Endothelial cell of umbilical vein (primary cell): ENCODE results near the gene CLDN15. TPM values are rescaled to one million over a fixed set of nuclear protein-coding genes. Genes with fewer than 3 reads are reported as not detected.

Source experiments
- BruUV-seq: library from RNA; stranded (reverse); fragments of 400-500 nt; replicated peaks from 2 replicates; lab custom pipeline; 2021; lab: Mats Ljungman, UMichigan
- CTCF ChIA-PET: fragments of 300-600, 350-600 bp; sonication (Branson Sonifier 250); formaldehyde crosslinking; loops from one replicate; lab custom pipeline; 2021; ENCODE audit warnings: antibody characterized with exemption, inconsistent platforms; lab: Charles Lee
- POLR2A ChIA-PET: fragments of 300-600, 350-600 bp; sonication (Branson Sonifier 250); formaldehyde crosslinking; loops from one replicate; lab custom pipeline; 2021; ENCODE audit warnings: antibody characterized with exemption, inconsistent platforms; lab: Charles Lee
- DNase-seq: peaks from one replicate; pipeline ENCODE4 v3.0.0-alpha.2; 2011; ENCODE audit warnings: low read depth, low spot score
- FAIRE-seq: peaks from 2 replicates; lab custom pipeline; 2011; peaks lifted over from hg19 to GRCh38; lab: Jason Lieb, UNC
- H2AFZ ChIP-seq: 2 replicates; pipeline ENCODE4 v1.6.0; 2012; ENCODE audit warnings: low read depth, low read length, control low read depth, inconsistent platforms
- H3K27ac ChIP-seq: 2 replicates; pipeline ENCODE4 v1.5.1; 2011; ENCODE audit warnings: low read depth, mild to moderate bottlenecking, control low read depth, low read length, moderate library complexity; ENCODE audit not compliant: insufficient read depth
- H3K27me3 ChIP-seq, 2 experiments: 2 replicates each; pipeline versions ENCODE4 v1.6.0 to v1.6.1; 2011; ENCODE audit warnings: low read length in 2 of 2, mixed read lengths in 1 of 2; ENCODE audit not compliant: control insufficient read depth in 2 of 2, insufficient read depth in 2 of 2
- H3K36me3 ChIP-seq, 2 experiments: 2 replicates in 1 of 2; 3 replicates in 1 of 2; pipeline ENCODE4 v1.5.1; 2011; ENCODE audit warnings: low read length in 2 of 2, mild to moderate bottlenecking in 1 of 2, moderate library complexity in 1 of 2; ENCODE audit not compliant: control insufficient read depth in 2 of 2, insufficient read depth in 2 of 2; ENCODE audit errors: extremely low read depth in 1 of 2
- H3K4me1 ChIP-seq: 3 replicates; pipeline ENCODE4 v1.5.1; 2011; ENCODE audit warnings: mild to moderate bottlenecking, low read length; ENCODE audit not compliant: control insufficient read depth, insufficient read depth; ENCODE audit errors: extremely low read depth
- H3K4me2 ChIP-seq: 2 replicates; pipeline ENCODE4 v1.6.1; 2011; ENCODE audit warnings: low read length, control low read depth, mixed read lengths; ENCODE audit not compliant: insufficient read depth
- H3K4me3 ChIP-seq, 3 experiments: fragments of 200-600 bp in 1 of 3; sonication (generic), shearing (Covaris generic) in 1 of 3; replicated peaks in 1 of 3; 2 replicates each; pipeline ENCODE4 v1.5.1; 2011 to 2016; ENCODE audit warnings: control low read depth in 3 of 3, low read length in 3 of 3, mild to moderate bottlenecking in 2 of 3, inconsistent platforms in 1 of 3, low read depth in 1 of 3, moderate library complexity in 1 of 3; ENCODE audit not compliant: insufficient read depth in 1 of 3
- H3K79me2 ChIP-seq: 2 replicates; pipeline ENCODE4 v1.6.0; 2012; ENCODE audit warnings: low read length, inconsistent platforms; ENCODE audit not compliant: control insufficient read depth, insufficient read depth
- H3K9ac ChIP-seq: replicated peaks from 2 replicates; pipeline ENCODE3; 2011; ENCODE audit warnings: low read length, control low read depth; ENCODE audit not compliant: insufficient read depth; ENCODE audit errors: extremely low read depth
- H3K9me1 ChIP-seq: replicated peaks from 3 replicates; pipeline ENCODE4 v1.6.0; 2011; ENCODE audit warnings: mild to moderate bottlenecking, low read length; ENCODE audit not compliant: control insufficient read depth, insufficient read depth; ENCODE audit errors: extremely low read depth
- H3K9me3 ChIP-seq: replicated peaks from 2 replicates; pipeline ENCODE4 v1.5.1; 2012; ENCODE audit warnings: low read length, inconsistent platforms; ENCODE audit not compliant: control insufficient read depth, insufficient read depth
- H4K20me1 ChIP-seq: replicated peaks from 2 replicates; pipeline ENCODE3; 2011; ENCODE audit warnings: mild to moderate bottlenecking, low read length; ENCODE audit not compliant: control insufficient read depth, insufficient read depth; ENCODE audit errors: extremely low read depth
- EZH2 ChIP-seq: IDR thresholded peaks from 2 replicates; pipeline ENCODE4 v1.6.1; 2012; ENCODE audit warnings: borderline replicate concordance, low read depth, mild to moderate bottlenecking, moderate library complexity, low read length, inconsistent platforms; ENCODE audit not compliant: severe bottlenecking
- FOS ChIP-seq: IDR thresholded peaks from 2 replicates; pipeline ENCODE4 v1.6.1; 2011; ENCODE audit warnings: mild to moderate bottlenecking, low read length, moderate library complexity, borderline replicate concordance; ENCODE audit not compliant: insufficient read depth
- GATA2 ChIP-seq: IDR thresholded peaks from 2 replicates; pipeline ENCODE4 v1.7.0; 2011; ENCODE audit warnings: low read depth, mild to moderate bottlenecking, moderate library complexity, mixed read lengths, low read length; ENCODE audit not compliant: insufficient read length, insufficient read depth
- JUN ChIP-seq: IDR thresholded peaks from 2 replicates; pipeline ENCODE4 v1.6.1; 2011; ENCODE audit warnings: borderline replicate concordance, low read depth; ENCODE audit not compliant: insufficient read length, insufficient read depth
- MYC ChIP-seq: IDR thresholded peaks from one replicate; pipeline ENCODE4 v1.6.1; 2011; ENCODE audit warnings: mild to moderate bottlenecking, low read depth, low read length
- POLR2A ChIP-seq: IDR thresholded peaks from 2 replicates; pipeline ENCODE4 v1.6.1; 2012; ENCODE audit warnings: low read depth, mild to moderate bottlenecking, control low read depth, low read length
- POLR2AphosphoS5 ChIP-seq: IDR thresholded peaks from 2 replicates; pipeline ENCODE4 v1.6.1; 2012; ENCODE audit warnings: low read depth, mild to moderate bottlenecking, control low read depth, low read length, moderate library complexity; ENCODE audit not compliant: insufficient read depth
- dilution Hi-C: fragments of 300-500 bp; cut with MboI; formaldehyde crosslinking; loops from one replicate; pipeline ENCODE4 v1.15.0; 2019; ENCODE audit warnings: low sequenced_read_pairs; ENCODE audit not compliant: extremely low pct_ligation_motif_present
- intact Hi-C: fragments of 100-400 bp; cut with micrococcal nuclease; formaldehyde crosslinking; loops from one replicate; pipeline ENCODE4 v1.10.0; 2022
- polyA plus RNA-seq, 4 experiments: library from polyadenylated mRNA; depleted of rRNA in 3 of 4; stranded (reverse) in 3 of 4; unstranded in 1 of 4; fragments of >200 nt; gene quantifications; 2 replicates each; pipeline versions ENCODE4 v1.2.1 to v1.2.3, GENCODE V29; 2011 to 2012; ENCODE audit warnings: missing spikeins in 1 of 4
- total RNA-seq: library from RNA; stranded (reverse); gene quantifications from 2 replicates; pipeline ENCODE4 v1.2.3, GENCODE V29; 2021
- TF ChIP-seq, protein P1 (sequence below): IDR thresholded peaks from 2 replicates; pipeline ENCODE4 v1.6.1; 2011; ENCODE audit not compliant: insufficient read depth, insufficient read length
- TF ChIP-seq, protein P2 (sequence below), 2 donors: IDR thresholded peaks; 1 replicate in 1 of 2; 2 replicates in 1 of 2; pipeline ENCODE4 v1.5.1; 2011; ENCODE audit warnings: low read length in 2 of 2, mild to moderate bottlenecking in 2 of 2, moderate library complexity in 2 of 2, control low read depth in 1 of 2, inconsistent platforms in 1 of 2, low read depth in 1 of 2; ENCODE audit not compliant: insufficient read depth in 1 of 2; ENCODE audit errors: extremely low read depth in 1 of 2

Gene CLDN15
- total and polyA plus RNA-seq, 2 donors (not counting 3 experiments of a cell fraction or from before 2014, with no cell fraction given) = 11.3 to 17.7 TPM

DNA sequence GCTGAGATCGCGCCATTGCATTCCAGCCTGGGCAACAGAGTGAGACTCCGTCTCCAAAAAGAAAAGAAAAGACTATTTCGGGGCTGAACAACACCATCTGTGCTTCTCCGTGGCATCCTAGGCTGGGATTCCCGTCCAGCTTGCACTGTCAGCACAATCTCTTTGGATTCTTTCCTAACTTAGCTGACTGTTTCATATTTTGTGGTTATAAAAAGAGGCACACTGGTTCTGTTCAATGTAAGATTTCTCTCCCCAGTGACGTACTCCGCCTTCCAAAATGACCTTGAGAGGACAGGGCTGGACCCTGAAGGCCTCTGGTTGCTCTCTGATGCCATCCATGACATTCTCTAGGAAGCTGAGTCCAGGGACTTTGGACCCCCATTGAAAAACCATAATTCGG is 10.9 kb downstream of the CLDN15 start:
- H3K4me3 ChIP-seq = no peak overlapping the region
- H3K27me3 ChIP-seq = no peaks in the 10 kb centered on the region
- no peak overlapping the region for H3K27ac ChIP-seq
- dilution Hi-C loops (no loop called here), intact Hi-C loops (no loop called here)
- H3K4me1 ChIP-seq = peaks cover 3% of the 10 kb centered on the region
- FAIRE-seq (no peak), DNase-seq (no peak)
- BruUV-seq = no TSS peak
- H3K9ac ChIP-seq = no peak overlapping the region
- no peaks in the 10 kb centered on the region for H3K9me1 ChIP-seq
- no peaks in the 10 kb centered on the region for H4K20me1 ChIP-seq
- H2AFZ ChIP-seq = no peak overlapping the region
- H3K36me3 ChIP-seq = peaks cover 2 to 8% of the 10 kb centered on the region in 2 experiments
- H3K4me2 ChIP-seq = no peak overlapping the region
- TF ChIP-seq FOS (no peak), GATA2 (no peak), EZH2 (no peak), MYC (no peak), POLR2A (no peak), POLR2AphosphoS5 (no peak), JUN (no peak)
- TF ChIP-seq, protein P1, sequence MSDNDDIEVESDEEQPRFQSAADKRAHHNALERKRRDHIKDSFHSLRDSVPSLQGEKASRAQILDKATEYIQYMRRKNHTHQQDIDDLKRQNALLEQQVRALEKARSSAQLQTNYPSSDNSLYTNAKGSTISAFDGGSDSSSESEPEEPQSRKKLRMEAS = no peak
- TF ChIP-seq, protein P2, sequence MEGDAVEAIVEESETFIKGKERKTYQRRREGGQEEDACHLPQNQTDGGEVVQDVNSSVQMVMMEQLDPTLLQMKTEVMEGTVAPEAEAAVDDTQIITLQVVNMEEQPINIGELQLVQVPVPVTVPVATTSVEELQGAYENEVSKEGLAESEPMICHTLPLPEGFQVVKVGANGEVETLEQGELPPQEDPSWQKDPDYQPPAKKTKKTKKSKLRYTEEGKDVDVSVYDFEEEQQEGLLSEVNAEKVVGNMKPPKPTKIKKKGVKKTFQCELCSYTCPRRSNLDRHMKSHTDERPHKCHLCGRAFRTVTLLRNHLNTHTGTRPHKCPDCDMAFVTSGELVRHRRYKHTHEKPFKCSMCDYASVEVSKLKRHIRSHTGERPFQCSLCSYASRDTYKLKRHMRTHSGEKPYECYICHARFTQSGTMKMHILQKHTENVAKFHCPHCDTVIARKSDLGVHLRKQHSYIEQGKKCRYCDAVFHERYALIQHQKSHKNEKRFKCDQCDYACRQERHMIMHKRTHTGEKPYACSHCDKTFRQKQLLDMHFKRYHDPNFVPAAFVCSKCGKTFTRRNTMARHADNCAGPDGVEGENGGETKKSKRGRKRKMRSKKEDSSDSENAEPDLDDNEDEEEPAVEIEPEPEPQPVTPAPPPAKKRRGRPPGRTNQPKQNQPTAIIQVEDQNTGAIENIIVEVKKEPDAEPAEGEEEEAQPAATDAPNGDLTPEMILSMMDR (IDR thresholded peaks at IDR 0.05; ENCODE audit: extremely low read depth in 1 of 2, insufficient read depth in 1 of 2, low read depth in 1 of 2, low read length in 2 of 2) = no peak
- peaks cover 4% of the 10 kb centered on the region for H3K79me2 ChIP-seq
- H3K9me3 ChIP-seq = no peaks in the 10 kb centered on the region
- ChIA-PET POLR2A (no interaction called here), CTCF (interaction anchor here (0.6 to 3.7 kb wide), 5 partner anchors 9 to 337 kb away, joined by 3 to 17 read pairs (median 6); partner anchors contain the start of genes CLDN15, UFSP1 and ZNHIT1)
